DND-41 (cell line): ENCODE results near the gene SPEF1.

Experiments
- ATAC-seq: fragments of 200-7000 bp; cut with Tn5 transposase; 3 replicates; pipeline ENCODE4 v1.9.1; 2021; ENCODE audit warnings: low read depth; ENCODE audit not compliant: insufficient read depth
- DNase-seq: peaks from one replicate; pipeline ENCODE4 v3.0.0-alpha.2; 2020
- H2AFZ ChIP-seq: 2 replicates; pipeline ENCODE4 v1.6.0; 2012; ENCODE audit warnings: low read depth, low read length
- H3K27ac ChIP-seq: 2 replicates; pipeline ENCODE4 v1.5.1; 2012; ENCODE audit warnings: low read length, inconsistent platforms
- H3K27me3 ChIP-seq: fragments of 200-600 bp; sonication (generic); 2 replicates; pipeline ENCODE4 v1.6.0; 2012; ENCODE audit warnings: low read length, mild to moderate bottlenecking, inconsistent platforms; ENCODE audit not compliant: insufficient read depth, poor library complexity
- H3K36me3 ChIP-seq: 2 replicates; pipeline ENCODE4 v1.5.1; 2012; ENCODE audit warnings: low read length, inconsistent platforms; ENCODE audit not compliant: insufficient read depth
- H3K4me1 ChIP-seq: 2 replicates; pipeline ENCODE4 v1.5.1; 2012; ENCODE audit warnings: mild to moderate bottlenecking, low read length; ENCODE audit not compliant: insufficient read depth
- H3K4me2 ChIP-seq: 2 replicates; pipeline ENCODE4 v1.6.0; 2012; ENCODE audit warnings: mild to moderate bottlenecking, moderate library complexity, low read length, inconsistent platforms; ENCODE audit not compliant: insufficient read depth
- H3K4me3 ChIP-seq, 2 experiments: fragments of 200-600 bp in 1 of 2; shearing (Covaris generic) in 1 of 2; 2 replicates each; pipeline ENCODE4 v1.5.1; 2012 to 2016; ENCODE audit warnings: inconsistent platforms in 2 of 2, low read length in 2 of 2, mild to moderate bottlenecking in 2 of 2, low read depth in 1 of 2, moderate library complexity in 1 of 2
- H3K79me2 ChIP-seq: 2 replicates; pipeline ENCODE4 v1.6.0; 2012; ENCODE audit warnings: low read length, inconsistent platforms; ENCODE audit not compliant: insufficient read depth
- H3K9ac ChIP-seq: 2 replicates; pipeline ENCODE4 v1.6.0; 2012; ENCODE audit warnings: low read depth, mild to moderate bottlenecking, inconsistent platforms, low read length, moderate library complexity
- H3K9me3 ChIP-seq: 2 replicates; pipeline ENCODE4 v1.5.1; 2012; ENCODE audit warnings: low read length, moderate library complexity, mild to moderate bottlenecking, inconsistent platforms; ENCODE audit not compliant: insufficient read depth, severe bottlenecking
- H4K20me1 ChIP-seq: 2 replicates; pipeline ENCODE4 v1.6.0; 2012; ENCODE audit warnings: low read length; ENCODE audit not compliant: insufficient read depth
- EZH2 ChIP-seq: IDR thresholded peaks from 3 replicates; pipeline ENCODE4 v1.6.1; 2012; ENCODE audit warnings: borderline replicate concordance, low read depth, mild to moderate bottlenecking, moderate library complexity, low read length, inconsistent platforms; ENCODE audit not compliant: severe bottlenecking
- TF ChIP-seq, protein P1 (sequence below): IDR thresholded peaks from 2 replicates; pipeline ENCODE4 v1.5.1; 2012; ENCODE audit warnings: borderline replicate concordance, low read length, moderate library complexity, mild to moderate bottlenecking; ENCODE audit not compliant: poor library complexity, severe bottlenecking; ENCODE audit errors: extremely low read depth

SPEF1 gene

DNA sequence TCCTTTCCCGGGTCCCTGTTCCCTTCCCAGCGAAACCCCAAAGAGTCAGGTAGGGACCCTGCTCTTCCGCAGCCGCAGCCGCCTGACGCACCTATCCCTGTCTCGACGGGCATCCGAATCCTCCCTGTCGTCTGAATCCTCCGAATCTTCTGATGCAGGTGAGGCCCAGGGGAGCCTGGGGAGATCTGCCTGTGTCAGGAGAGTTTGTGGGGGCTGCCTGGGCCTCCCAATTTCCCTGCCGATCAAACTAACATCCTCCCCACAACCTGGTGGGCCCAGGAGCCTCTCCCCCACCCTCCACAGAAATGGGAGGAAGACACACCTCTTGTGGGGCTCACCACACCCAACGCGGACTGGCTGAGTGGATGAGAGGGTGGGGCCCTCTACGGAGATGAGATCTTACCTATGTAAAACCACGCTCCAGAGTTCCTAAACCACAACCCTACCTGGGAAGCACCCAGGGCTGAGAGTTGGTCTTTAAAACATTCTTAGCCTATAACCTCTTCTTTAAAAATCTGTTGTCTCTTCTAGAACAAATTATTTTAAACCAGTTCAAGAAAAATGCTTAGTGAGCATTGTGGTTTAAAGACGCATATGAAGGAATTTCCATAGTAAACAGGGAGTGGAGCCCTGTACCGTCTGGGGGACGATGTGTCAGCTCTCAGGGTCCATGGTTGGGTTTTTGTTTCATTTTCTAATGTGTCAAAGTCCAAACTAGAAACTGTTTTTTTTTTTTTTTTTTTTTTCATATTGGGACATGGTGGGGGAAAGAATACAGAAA is 16.5 kb upstream of the SPEF1 start:
- peak; percentile 44 for DNase-seq
- Histone ChIP-seq H3K36me3 (peaks cover 63% of the 10 kb centered on the region), H3K4me2 (peak overlapping the region; percentile 84), H3K9me3 (no peaks in the 10 kb centered on the region), H4K20me1 (peaks cover 23% of the 10 kb centered on the region), H3K27me3 (no peaks in the 10 kb centered on the region), H3K27ac (peak overlapping the region; percentile 79), H2AFZ (no peak overlapping the region), H3K9ac (peak overlapping the region; percentile 91), H3K4me1 (peaks cover 61% of the 10 kb centered on the region), H3K4me3 (peak overlapping the region in 1 of 2 experiments; percentile 83; a peak in 3 of 4 replicates), H3K79me2 (peaks cover 58% of the 10 kb centered on the region)
- no peak for ATAC-seq
- no peak for TF ChIP-seq EZH2
- TF ChIP-seq, protein P1, sequence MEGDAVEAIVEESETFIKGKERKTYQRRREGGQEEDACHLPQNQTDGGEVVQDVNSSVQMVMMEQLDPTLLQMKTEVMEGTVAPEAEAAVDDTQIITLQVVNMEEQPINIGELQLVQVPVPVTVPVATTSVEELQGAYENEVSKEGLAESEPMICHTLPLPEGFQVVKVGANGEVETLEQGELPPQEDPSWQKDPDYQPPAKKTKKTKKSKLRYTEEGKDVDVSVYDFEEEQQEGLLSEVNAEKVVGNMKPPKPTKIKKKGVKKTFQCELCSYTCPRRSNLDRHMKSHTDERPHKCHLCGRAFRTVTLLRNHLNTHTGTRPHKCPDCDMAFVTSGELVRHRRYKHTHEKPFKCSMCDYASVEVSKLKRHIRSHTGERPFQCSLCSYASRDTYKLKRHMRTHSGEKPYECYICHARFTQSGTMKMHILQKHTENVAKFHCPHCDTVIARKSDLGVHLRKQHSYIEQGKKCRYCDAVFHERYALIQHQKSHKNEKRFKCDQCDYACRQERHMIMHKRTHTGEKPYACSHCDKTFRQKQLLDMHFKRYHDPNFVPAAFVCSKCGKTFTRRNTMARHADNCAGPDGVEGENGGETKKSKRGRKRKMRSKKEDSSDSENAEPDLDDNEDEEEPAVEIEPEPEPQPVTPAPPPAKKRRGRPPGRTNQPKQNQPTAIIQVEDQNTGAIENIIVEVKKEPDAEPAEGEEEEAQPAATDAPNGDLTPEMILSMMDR, result no peak

GRCh38 chr20:3797226-3797545 is 15.9 kb upstream of the SPEF1 start:
- TF ChIP-seq, protein P1, result no peak
- TF ChIP-seq EZH2, result no peak
- Histone ChIP-seq H3K9me3 (no peaks in the 10 kb centered on the region), H3K4me2 (peak overlapping the region; percentile 84), H3K27me3 (no peaks in the 10 kb centered on the region), H3K36me3 (peaks cover 57% of the 10 kb centered on the region), H3K4me1 (peaks cover 61% of the 10 kb centered on the region), H4K20me1 (peaks cover 23% of the 10 kb centered on the region), H2AFZ (no peak overlapping the region), H3K27ac (peak overlapping the region; percentile 79), H3K9ac (peak overlapping the region; percentile 91), H3K4me3 (peak overlapping the region; percentile 70 to 83; a peak in 3 of 4 replicates), H3K79me2 (peaks cover 58% of the 10 kb centered on the region)
- DNase-seq (no peak), ATAC-seq (no peak)

GRCh38 chr20:3796477-3797225 is 15.4 kb upstream of the SPEF1 start:
- peak overlapping the region; percentile 91 for H3K9ac ChIP-seq
- no peaks in the 10 kb centered on the region for H3K9me3 ChIP-seq
- H3K27me3 ChIP-seq, result no peaks in the 10 kb centered on the region
- H4K20me1 ChIP-seq, result peaks cover 23% of the 10 kb centered on the region
- no peak for TF ChIP-seq EZH2
- TF ChIP-seq, protein P1, result no peak
- H3K4me2 ChIP-seq, result peak overlapping the region; percentile 84
- peak overlapping the region; percentile 64 for H2AFZ ChIP-seq
- H3K4me3 ChIP-seq, result peak overlapping the region; percentile 70 to 83
- ATAC-seq (0 out of 3 replicates have a peak, but pooled peaks have one; percentile 0), DNase-seq (no peak)
- peaks cover 58% of the 10 kb centered on the region for H3K79me2 ChIP-seq
- H3K4me1 ChIP-seq, result peaks cover 61% of the 10 kb centered on the region
- peaks cover 52% of the 10 kb centered on the region for H3K36me3 ChIP-seq
- H3K27ac ChIP-seq, result peak overlapping the region; percentile 79
